ENCODE results near the gene RBSN.

- TF ChIP-seq CTCF (tag by site-specific recombination; IDR thresholded peaks at IDR 0.05) (no peak), MYNN (tag by site-specific recombination; IDR thresholded peaks at IDR 0.05; ENCODE audit: borderline replicate concordance) (no peak)
Observed at GRCh38 chr3:15112011-15112410, 13.1 kb upstream of the RBSN start.

Measured in HEK293 (cell line).